DMS53 (cell line): ENCODE data around the gene ATP9B.

Experiments used
- DNase-seq: peaks from one replicate; lab custom pipeline; 2025; lab: John Stamatoyannopoulos, UW

Gene ATP9B

GRCh38 chr18:79413025-79413424 lies 343.8 kb downstream of the ATP9B start:
- DNase-seq = no peak

- DNase-seq = no peak
Measured at GRCh38 chr18:79413426-79413825, 344.2 kb downstream of the ATP9B start.

GRCh38 chr18:79413901-79414300 lies 344.7 kb downstream of the ATP9B start:
- DNase-seq = no peak

GRCh38 chr18:79416022-79416676 lies 347.0 kb downstream of the ATP9B start:
- no peak for DNase-seq

GRCh38 chr18:79416677-79417052 lies 347.5 kb downstream of the ATP9B start:
- no peak for DNase-seq

- no peak for DNase-seq
Measured at GRCh38 chr18:79418236-79418635, 349.0 kb downstream of the ATP9B start.

- DNase-seq = no peak
Measured at GRCh38 chr18:79418642-79419041, 349.4 kb downstream of the ATP9B start.

- DNase-seq = no peak
Measured at GRCh38 chr18:79420033-79420745, 351.0 kb downstream of the ATP9B start.

- DNase-seq = no peak
Measured at GRCh38 chr18:79421275-79421857, 352.2 kb downstream of the ATP9B start.

GRCh38 chr18:79422022-79422782 lies 353.0 kb downstream of the ATP9B start:
- DNase-seq = no peak

- DNase-seq = no peak
Measured at GRCh38 chr18:79422783-79423165, 353.6 kb downstream of the ATP9B start.

GRCh38 chr18:79423211-79424007 lies 354.2 kb downstream of the ATP9B start:
- DNase-seq = no peak

GRCh38 chr18:79424008-79424565 lies 354.9 kb downstream of the ATP9B start:
- DNase-seq = no peak

- DNase-seq = peak; percentile 49
Measured at GRCh38 chr18:79424880-79425568, 355.8 kb downstream of the ATP9B start.

- DNase-seq = peak; percentile 49
Measured at GRCh38 chr18:79425569-79425886, 356.3 kb downstream of the ATP9B start.

- DNase-seq = no peak
Measured at GRCh38 chr18:79426376-79427300, 357.4 kb downstream of the ATP9B start.

- no peak for DNase-seq
Measured at GRCh38 chr18:79427368-79428225, 358.4 kb downstream of the ATP9B start.
